GM12873 (cell line): Measurements from ENCODE around the gene NTRK3.

ENCODE experiments used
- TF ChIP-seq, protein P1 (sequence below): IDR thresholded peaks from 2 replicates; pipeline ENCODE4 v1.5.1; 2012; ENCODE audit warnings: low read depth, mild to moderate bottlenecking, moderate library complexity, low read length, control low read depth; ENCODE audit not compliant: insufficient read depth; ENCODE audit errors: missing control alignments

Gene NTRK3

GRCh38 chr15:88272421-88272820 is 15.9 kb upstream of the NTRK3 start:
- TF ChIP-seq, protein P1, sequence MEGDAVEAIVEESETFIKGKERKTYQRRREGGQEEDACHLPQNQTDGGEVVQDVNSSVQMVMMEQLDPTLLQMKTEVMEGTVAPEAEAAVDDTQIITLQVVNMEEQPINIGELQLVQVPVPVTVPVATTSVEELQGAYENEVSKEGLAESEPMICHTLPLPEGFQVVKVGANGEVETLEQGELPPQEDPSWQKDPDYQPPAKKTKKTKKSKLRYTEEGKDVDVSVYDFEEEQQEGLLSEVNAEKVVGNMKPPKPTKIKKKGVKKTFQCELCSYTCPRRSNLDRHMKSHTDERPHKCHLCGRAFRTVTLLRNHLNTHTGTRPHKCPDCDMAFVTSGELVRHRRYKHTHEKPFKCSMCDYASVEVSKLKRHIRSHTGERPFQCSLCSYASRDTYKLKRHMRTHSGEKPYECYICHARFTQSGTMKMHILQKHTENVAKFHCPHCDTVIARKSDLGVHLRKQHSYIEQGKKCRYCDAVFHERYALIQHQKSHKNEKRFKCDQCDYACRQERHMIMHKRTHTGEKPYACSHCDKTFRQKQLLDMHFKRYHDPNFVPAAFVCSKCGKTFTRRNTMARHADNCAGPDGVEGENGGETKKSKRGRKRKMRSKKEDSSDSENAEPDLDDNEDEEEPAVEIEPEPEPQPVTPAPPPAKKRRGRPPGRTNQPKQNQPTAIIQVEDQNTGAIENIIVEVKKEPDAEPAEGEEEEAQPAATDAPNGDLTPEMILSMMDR = no peak

DNA sequence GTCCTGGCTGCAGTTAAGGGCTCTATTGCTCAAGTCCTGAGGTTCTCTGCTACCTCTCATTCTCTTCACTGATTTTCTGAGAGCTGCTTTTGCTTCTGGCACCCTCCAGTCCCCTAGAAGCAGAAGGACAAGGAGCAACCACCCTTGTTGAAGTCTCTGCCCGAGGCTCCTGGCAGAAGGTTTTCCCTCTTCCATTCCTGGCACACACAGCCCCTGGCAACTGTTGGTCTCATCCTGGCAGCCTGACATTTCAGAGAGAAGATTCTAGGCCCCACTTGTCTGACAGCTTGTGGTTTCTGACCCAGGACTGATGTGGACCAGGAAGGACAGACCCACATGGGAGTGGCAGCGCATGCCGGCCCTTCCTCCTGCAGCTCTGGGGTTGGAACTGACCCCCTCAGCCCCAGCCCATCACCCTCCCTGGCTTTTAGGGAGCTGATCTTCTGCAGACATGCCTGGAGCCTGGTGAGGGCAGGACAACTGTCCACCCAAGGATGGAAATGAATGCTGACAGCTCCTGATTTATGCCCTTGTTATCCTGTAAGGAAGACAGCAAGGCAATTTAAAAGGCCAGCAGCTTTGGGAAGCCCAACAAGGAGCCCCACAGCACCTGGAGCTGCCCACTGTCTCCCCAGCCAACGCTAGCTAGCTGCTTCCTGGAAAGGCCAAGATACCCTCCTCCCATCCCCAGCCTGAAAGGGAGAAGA is 13.0 kb upstream of the NTRK3 start:
- TF ChIP-seq, protein P1 = no peak

- TF ChIP-seq, protein P1 = no peak
Observed at GRCh38 chr15:88267720-88268119, 11.2 kb upstream of the NTRK3 start.

DNA sequence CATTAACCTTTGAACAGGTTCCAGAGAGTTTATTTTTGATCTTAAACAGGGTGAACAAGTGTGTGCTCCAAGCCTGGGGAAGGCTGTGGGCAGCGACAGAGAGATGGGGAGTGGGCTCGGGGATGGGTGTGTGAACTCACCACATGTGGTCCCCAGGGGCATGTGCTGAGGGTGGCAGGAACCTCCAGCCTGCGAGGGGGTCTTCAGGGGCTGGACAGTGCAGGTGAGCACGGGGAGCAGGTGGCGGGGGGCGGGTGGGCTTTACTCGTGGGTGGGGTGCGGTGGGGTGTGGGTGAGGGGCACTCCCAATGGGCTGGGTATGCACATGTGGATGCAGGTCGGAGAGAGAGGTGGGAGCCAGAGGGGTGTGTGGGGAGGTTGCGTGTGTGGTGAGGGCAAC is 9.6 kb upstream of the NTRK3 start:
- TF ChIP-seq, protein P1 = no peak

- TF ChIP-seq, protein P1 = no peak
Observed at GRCh38 chr15:88264622-88265021, 8.1 kb upstream of the NTRK3 start.

- TF ChIP-seq, protein P1 = no peak
Observed at GRCh38 chr15:88262064-88262463, 5.5 kb upstream of the NTRK3 start.

- TF ChIP-seq, protein P1 = peak; percentile 46
Observed at GRCh38 chr15:88258093-88258641, 1.6 kb upstream of the NTRK3 start.
